Measurements from ENCODE around the gene TCF4. TPM values are rescaled to one million over a fixed set of nuclear protein-coding genes. Genes with fewer than 3 reads are reported as not detected.
A peak's percentile ranks its signal among the peaks of the same experiment; 100 is the strongest.

TCF4 gene
- total and polyA plus RNA-seq, 2 experiments from 2014 or later = 77.7 to 89.2 TPM

DNA sequence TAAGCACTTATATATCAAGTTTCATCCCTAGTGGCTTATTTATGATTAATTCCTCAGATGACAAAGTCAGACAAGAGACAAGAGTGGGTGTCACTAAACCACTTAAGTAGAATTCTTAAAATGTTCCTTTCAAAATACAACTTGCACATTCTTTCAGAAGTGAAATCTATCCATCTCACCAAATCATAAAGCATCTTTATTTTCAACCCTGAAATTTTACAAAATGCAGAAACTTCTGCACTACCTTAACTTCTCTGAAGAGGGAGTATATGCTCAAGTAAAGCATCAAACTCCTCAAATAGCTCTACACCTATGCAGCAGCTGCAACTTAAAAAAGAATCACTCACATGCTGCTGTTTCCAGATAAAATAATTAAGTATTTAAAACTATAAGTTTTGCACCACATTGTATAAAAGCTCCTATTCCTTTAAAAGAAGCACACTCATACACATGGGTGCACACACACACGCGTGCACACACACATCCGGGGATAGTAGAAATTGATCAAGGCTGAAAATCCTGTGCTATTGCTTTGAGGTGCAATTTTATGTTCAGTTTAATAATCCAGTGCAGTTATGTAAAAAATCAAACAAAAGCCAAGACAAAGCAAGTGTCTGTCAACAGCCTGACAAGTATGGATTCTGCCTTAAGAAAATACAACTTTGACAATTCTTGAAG is 244.5 kb downstream of the TCF4 start:
- no peaks in the 10 kb centered on the region for H3K9me3 Mint-ChIP-seq
- Histone ChIP-seq H3K27me3 (ENCODE audit: insufficient read depth) (no peaks in the 10 kb centered on the region), H3K4me3 (no peak overlapping the region), H2AFZ (no peak overlapping the region), H3F3A (replicated peaks; ENCODE audit: low read depth) (no peaks in the 10 kb centered on the region), H3K9me2 (ENCODE audit: insufficient read depth) (no peaks in the 10 kb centered on the region), H4K20me1 (replicated peaks; ENCODE audit: insufficient read depth) (no peaks in the 10 kb centered on the region), H3K4me2 (no peak overlapping the region), H3K36me3 (ENCODE audit: insufficient read depth) (no peaks in the 10 kb centered on the region), H3K27ac (ENCODE audit: low read depth) (no peak overlapping the region), H3K79me2 (replicated peaks; ENCODE audit: insufficient read depth) (peaks cover 7% of the 10 kb centered on the region), H3K4me1 (ENCODE audit: insufficient read depth) (peaks cover 56% of the 10 kb centered on the region)
- peaks cover 70% of the 10 kb centered on the region for H3K4me1 Mint-ChIP-seq
- H3K27me3 Mint-ChIP-seq (ENCODE audit: insufficient read depth, low read depth, poor library complexity) = peaks cover 2% of the 10 kb centered on the region
- H3K27ac Mint-ChIP-seq = no peak overlapping the region
- no peak overlapping the region for H3K4me3 Mint-ChIP-seq
- H3K36me3 Mint-ChIP-seq (ENCODE audit: low read depth) = no peaks in the 10 kb centered on the region
- TF ChIP-seq JUNB (IDR thresholded peaks at IDR 0.05; ENCODE audit: unreplicated experiment) = no peak
- TF ChIP-seq ZNF114 (CRISPR knock-in tag; IDR thresholded peaks at IDR 0.05) = no peak
- TF ChIP-seq, protein P1, sequence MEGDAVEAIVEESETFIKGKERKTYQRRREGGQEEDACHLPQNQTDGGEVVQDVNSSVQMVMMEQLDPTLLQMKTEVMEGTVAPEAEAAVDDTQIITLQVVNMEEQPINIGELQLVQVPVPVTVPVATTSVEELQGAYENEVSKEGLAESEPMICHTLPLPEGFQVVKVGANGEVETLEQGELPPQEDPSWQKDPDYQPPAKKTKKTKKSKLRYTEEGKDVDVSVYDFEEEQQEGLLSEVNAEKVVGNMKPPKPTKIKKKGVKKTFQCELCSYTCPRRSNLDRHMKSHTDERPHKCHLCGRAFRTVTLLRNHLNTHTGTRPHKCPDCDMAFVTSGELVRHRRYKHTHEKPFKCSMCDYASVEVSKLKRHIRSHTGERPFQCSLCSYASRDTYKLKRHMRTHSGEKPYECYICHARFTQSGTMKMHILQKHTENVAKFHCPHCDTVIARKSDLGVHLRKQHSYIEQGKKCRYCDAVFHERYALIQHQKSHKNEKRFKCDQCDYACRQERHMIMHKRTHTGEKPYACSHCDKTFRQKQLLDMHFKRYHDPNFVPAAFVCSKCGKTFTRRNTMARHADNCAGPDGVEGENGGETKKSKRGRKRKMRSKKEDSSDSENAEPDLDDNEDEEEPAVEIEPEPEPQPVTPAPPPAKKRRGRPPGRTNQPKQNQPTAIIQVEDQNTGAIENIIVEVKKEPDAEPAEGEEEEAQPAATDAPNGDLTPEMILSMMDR (conservative IDR thresholded peaks at IDR 0.05; ENCODE audit: low read depth in 2 of 2) = peak; percentile 52 to 63
- no peak for TF ChIP-seq CREB1 (CRISPR knock-in tag; IDR thresholded peaks at IDR 0.05; ENCODE audit: low read depth)
- DNase-seq (ENCODE audit: low spot score) = peak; percentile 60
- peak; percentile 48; the same call in 2 of the 3 replicates for ATAC-seq

DNA sequence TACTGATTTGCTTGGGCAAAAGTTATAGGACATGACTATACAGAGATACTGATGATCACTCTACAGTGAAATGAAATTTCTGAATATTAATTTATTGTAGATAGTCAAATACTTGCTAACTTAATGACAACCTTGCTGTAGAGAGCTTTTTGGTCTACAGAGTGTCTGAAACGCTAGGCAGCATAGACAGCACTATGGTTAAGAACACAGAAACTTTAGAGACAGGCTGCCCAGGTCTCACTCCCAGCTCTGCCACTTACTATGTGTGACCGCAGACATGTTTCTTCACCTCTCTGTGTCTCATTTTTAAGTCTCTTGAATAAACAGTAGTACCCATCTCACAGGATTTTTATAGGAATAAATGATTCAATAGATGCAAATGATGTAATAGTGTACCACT is 247.0 kb downstream of the TCF4 start:
- Mint-ChIP-seq H3K4me3 (no peak overlapping the region), H3K27me3 (ENCODE audit: insufficient read depth, low read depth, poor library complexity) (peaks cover 4% of the 10 kb centered on the region), H3K36me3 (ENCODE audit: low read depth) (no peaks in the 10 kb centered on the region), H3K4me1 (peaks cover 73% of the 10 kb centered on the region), H3K9me3 (no peaks in the 10 kb centered on the region), H3K27ac (peak overlapping the region; percentile 46; the same call in 1 of the 2 replicates)
- DNase-seq (ENCODE audit: low spot score) (no peak), ATAC-seq (no peak)
- no peaks in the 10 kb centered on the region for H3K9me2 ChIP-seq (ENCODE audit: insufficient read depth)
- peaks cover 58% of the 10 kb centered on the region for H3K4me1 ChIP-seq (ENCODE audit: insufficient read depth)
- no peaks in the 10 kb centered on the region for H3F3A ChIP-seq (replicated peaks; ENCODE audit: low read depth)
- peaks cover 7% of the 10 kb centered on the region; the same call in 1 of the 2 replicates for H3K79me2 ChIP-seq (replicated peaks; ENCODE audit: insufficient read depth)
- H3K27me3 ChIP-seq (ENCODE audit: insufficient read depth) = no peaks in the 10 kb centered on the region
- no peak overlapping the region for H3K4me3 ChIP-seq
- H3K36me3 ChIP-seq (ENCODE audit: insufficient read depth) = no peaks in the 10 kb centered on the region
- H3K4me2 ChIP-seq = no peak overlapping the region
- H3K27ac ChIP-seq (ENCODE audit: low read depth) = no peak overlapping the region; the same call in 1 of the 2 replicates
- H4K20me1 ChIP-seq (replicated peaks; ENCODE audit: insufficient read depth) = no peaks in the 10 kb centered on the region
- no peak overlapping the region for H2AFZ ChIP-seq
- TF ChIP-seq POLR2AphosphoS5 (IDR thresholded peaks at IDR 0.05; ENCODE audit: low read depth) = no peak
- TF ChIP-seq ZNF331 (CRISPR knock-in tag; IDR thresholded peaks at IDR 0.05; ENCODE audit: low read depth) = no peak
- TF ChIP-seq CREB1 (CRISPR knock-in tag; IDR thresholded peaks at IDR 0.05; ENCODE audit: low read depth) = no peak
- TF ChIP-seq, protein P2, sequence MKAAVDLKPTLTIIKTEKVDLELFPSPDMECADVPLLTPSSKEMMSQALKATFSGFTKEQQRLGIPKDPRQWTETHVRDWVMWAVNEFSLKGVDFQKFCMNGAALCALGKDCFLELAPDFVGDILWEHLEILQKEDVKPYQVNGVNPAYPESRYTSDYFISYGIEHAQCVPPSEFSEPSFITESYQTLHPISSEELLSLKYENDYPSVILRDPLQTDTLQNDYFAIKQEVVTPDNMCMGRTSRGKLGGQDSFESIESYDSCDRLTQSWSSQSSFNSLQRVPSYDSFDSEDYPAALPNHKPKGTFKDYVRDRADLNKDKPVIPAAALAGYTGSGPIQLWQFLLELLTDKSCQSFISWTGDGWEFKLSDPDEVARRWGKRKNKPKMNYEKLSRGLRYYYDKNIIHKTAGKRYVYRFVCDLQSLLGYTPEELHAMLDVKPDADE (IDR thresholded peaks at IDR 0.05) = no peak
- TF ChIP-seq, protein P3, sequence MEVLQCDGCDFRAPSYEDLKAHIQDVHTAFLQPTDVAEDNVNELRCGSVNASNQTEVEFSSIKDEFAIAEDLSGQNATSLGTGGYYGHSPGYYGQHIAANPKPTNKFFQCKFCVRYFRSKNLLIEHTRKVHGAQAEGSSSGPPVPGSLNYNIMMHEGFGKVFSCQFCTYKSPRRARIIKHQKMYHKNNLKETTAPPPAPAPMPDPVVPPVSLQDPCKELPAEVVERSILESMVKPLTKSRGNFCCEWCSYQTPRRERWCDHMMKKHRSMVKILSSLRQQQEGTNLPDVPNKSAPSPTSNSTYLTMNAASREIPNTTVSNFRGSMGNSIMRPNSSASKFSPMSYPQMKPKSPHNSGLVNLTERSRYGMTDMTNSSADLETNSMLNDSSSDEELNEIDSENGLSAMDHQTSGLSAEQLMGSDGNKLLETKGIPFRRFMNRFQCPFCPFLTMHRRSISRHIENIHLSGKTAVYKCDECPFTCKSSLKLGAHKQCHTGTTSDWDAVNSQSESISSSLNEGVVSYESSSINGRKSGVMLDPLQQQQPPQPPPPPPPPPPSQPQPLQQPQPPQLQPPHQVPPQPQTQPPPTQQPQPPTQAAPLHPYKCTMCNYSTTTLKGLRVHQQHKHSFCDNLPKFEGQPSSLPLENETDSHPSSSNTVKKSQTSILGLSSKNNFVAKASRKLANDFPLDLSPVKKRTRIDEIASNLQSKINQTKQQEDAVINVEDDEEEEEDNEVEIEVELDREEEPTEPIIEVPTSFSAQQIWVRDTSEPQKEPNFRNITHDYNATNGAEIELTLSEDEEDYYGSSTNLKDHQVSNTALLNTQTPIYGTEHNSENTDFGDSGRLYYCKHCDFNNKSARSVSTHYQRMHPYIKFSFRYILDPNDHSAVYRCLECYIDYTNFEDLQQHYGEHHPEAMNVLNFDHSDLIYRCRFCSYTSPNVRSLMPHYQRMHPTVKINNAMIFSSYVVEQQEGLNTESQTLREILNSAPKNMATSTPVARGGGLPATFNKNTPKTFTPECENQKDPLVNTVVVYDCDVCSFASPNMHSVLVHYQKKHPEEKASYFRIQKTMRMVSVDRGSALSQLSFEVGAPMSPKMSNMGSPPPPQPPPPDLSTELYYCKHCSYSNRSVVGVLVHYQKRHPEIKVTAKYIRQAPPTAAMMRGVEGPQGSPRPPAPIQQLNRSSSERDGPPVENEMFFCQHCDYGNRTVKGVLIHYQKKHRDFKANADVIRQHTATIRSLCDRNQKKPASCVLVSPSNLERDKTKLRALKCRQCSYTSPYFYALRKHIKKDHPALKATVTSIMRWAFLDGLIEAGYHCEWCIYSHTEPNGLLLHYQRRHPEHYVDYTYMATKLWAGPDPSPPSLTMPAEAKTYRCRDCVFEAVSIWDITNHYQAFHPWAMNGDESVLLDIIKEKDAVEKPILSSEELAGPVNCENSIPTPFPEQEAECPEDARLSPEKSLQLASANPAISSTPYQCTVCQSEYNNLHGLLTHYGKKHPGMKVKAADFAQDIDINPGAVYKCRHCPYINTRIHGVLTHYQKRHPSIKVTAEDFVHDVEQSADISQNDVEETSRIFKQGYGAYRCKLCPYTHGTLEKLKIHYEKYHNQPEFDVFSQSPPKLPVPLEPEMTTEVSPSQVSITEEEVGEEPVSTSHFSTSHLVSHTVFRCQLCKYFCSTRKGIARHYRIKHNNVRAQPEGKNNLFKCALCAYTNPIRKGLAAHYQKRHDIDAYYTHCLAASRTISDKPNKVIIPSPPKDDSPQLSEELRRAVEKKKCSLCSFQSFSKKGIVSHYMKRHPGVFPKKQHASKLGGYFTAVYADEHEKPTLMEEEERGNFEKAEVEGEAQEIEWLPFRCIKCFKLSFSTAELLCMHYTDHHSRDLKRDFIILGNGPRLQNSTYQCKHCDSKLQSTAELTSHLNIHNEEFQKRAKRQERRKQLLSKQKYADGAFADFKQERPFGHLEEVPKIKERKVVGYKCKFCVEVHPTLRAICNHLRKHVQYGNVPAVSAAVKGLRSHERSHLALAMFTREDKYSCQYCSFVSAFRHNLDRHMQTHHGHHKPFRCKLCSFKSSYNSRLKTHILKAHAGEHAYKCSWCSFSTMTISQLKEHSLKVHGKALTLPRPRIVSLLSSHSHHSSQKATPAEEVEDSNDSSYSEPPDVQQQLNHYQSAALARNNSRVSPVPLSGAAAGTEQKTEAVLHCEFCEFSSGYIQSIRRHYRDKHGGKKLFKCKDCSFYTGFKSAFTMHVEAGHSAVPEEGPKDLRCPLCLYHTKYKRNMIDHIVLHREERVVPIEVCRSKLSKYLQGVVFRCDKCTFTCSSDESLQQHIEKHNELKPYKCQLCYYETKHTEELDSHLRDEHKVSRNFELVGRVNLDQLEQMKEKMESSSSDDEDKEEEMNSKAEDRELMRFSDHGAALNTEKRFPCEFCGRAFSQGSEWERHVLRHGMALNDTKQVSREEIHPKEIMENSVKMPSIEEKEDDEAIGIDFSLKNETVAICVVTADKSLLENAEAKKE (CRISPR knock-in tag; IDR thresholded peaks at IDR 0.05) = no peak
- TF ChIP-seq STAT1 (IDR thresholded peaks at IDR 0.05; ENCODE audit: unreplicated experiment) = no peak
- no peak for TF ChIP-seq JUNB (IDR thresholded peaks at IDR 0.05; ENCODE audit: unreplicated experiment)
- no peak for TF ChIP-seq NANOG (IDR thresholded peaks at IDR 0.05; ENCODE audit: borderline replicate concordance)
- no peak for TF ChIP-seq EZH2 (IDR thresholded peaks at IDR 0.05; ENCODE audit: low read depth, unreplicated experiment)

All from GM23338 (cell line).